Measurements from ENCODE around the gene NANOS3. TPM values are rescaled to one million over a fixed set of nuclear protein-coding genes. Genes with fewer than 3 reads are reported as not detected.

NANOS3 gene
- total and polyA plus RNA-seq, 2 donors from 2014 or later = 0.35 TPM; not detected in 1

DNA sequence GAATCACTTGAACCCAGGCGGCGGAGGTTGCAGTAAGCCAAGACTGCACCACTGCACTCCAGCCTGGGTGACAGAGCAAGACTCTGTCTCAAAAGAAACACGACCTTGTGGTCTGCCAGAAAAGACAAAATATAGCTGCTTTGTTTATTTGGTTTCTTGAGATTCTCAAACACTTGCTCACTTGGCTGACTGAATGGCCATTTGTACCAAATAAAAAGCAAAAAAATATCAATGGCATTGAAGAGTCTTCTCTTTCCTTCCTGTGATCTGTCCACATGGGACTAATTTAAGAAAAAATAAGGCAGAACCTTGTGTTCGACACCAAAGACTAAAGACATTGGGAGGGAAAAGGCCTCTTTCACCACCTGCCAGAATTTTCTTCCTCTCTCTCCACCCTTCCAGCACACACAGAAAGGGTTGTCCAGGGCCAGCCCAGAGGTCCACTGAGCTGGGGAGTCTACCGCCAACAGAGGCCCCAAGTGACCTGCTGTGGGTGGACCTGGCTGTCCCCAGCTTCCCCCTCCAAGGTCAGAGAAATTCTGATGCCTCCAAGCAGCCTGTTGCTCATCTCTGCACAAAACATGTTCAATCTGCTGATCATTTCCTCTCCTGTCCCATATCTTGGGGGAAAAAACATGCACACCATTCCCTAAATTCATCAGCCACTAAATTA lies 23.1 kb downstream of the NANOS3 start:
- Histone ChIP-seq H3K9me3 (ENCODE audit: control insufficient read depth in 2 of 3, insufficient read depth in 1 of 3, low read length in 3 of 3) (no peaks in the 10 kb centered on the region), H3K27ac (ENCODE audit: low read depth in 2 of 2, low read length in 2 of 2) (no peak overlapping the region), H3K4me1 (ENCODE audit: control insufficient read depth in 2 of 3, insufficient read depth in 2 of 3, low read depth in 1 of 3, low read length in 3 of 3) (no peaks in the 10 kb centered on the region), H3K36me3 (ENCODE audit: control insufficient read depth in 2 of 3, insufficient read depth in 3 of 3, low read length in 3 of 3) (no peaks in the 10 kb centered on the region), H3K4me3 (ENCODE audit: low read length in 3 of 3) (no peak overlapping the region), H3K27me3 (ENCODE audit: control insufficient read depth, insufficient read depth, low read length) (no peaks in the 10 kb centered on the region), H3K9ac (ENCODE audit: low read length in 3 of 3) (no peak overlapping the region)
- no peak for DNase-seq
- FAIRE-seq = no peak
- intact Hi-C loops (cut with DNase I) = no loop called here
- TF ChIP-seq, protein P1, sequence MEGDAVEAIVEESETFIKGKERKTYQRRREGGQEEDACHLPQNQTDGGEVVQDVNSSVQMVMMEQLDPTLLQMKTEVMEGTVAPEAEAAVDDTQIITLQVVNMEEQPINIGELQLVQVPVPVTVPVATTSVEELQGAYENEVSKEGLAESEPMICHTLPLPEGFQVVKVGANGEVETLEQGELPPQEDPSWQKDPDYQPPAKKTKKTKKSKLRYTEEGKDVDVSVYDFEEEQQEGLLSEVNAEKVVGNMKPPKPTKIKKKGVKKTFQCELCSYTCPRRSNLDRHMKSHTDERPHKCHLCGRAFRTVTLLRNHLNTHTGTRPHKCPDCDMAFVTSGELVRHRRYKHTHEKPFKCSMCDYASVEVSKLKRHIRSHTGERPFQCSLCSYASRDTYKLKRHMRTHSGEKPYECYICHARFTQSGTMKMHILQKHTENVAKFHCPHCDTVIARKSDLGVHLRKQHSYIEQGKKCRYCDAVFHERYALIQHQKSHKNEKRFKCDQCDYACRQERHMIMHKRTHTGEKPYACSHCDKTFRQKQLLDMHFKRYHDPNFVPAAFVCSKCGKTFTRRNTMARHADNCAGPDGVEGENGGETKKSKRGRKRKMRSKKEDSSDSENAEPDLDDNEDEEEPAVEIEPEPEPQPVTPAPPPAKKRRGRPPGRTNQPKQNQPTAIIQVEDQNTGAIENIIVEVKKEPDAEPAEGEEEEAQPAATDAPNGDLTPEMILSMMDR (IDR thresholded peaks at IDR 0.05; ENCODE audit: borderline replicate concordance, extremely low read depth, insufficient read depth) = no peak

DNA sequence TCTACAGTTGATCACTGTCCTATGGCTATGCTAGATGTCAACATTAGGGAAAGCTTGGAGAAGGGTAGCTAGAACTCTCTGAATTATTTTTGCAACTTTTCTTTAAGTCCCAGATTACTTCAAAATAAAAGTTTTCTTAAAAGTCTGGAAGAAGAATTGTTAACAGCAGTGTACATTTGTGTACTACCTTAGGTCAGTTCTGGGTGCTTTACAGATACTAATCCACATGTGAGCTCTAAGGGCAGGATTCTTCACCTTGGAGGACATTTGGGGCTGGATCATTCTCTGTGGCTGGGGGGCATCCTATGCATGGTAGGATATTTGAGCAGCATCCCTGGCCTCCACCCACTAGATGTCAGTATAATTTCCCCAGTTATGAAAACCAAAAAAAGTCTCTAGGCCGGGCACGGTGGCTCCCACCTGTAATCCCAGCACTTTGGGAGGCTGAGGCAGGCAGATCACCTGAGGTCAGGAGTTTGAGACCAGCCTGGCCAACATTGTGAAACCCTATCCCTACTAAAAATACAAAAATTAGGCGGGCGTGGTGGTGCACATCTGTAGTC lies 26.1 kb downstream of the NANOS3 start:
- Histone ChIP-seq H3K4me3 (ENCODE audit: low read length in 3 of 3) (no peak overlapping the region), H3K36me3 (ENCODE audit: control insufficient read depth in 2 of 3, insufficient read depth in 3 of 3, low read length in 3 of 3) (no peaks in the 10 kb centered on the region), H3K27ac (ENCODE audit: low read depth in 2 of 2, low read length in 2 of 2) (no peak overlapping the region), H3K4me1 (ENCODE audit: control insufficient read depth in 2 of 3, insufficient read depth in 2 of 3, low read depth in 1 of 3, low read length in 3 of 3) (peaks cover 0 to 10% (median 4%) of the 10 kb centered on the region in 3 donors), H3K9ac (ENCODE audit: low read length in 3 of 3) (no peak overlapping the region), H3K9me3 (ENCODE audit: control insufficient read depth in 2 of 3, insufficient read depth in 1 of 3, low read length in 3 of 3) (no peaks in the 10 kb centered on the region), H3K27me3 (ENCODE audit: control insufficient read depth, insufficient read depth, low read length) (no peaks in the 10 kb centered on the region)
- DNase-seq (no peak), FAIRE-seq (no peak)
- TF ChIP-seq, protein P1 (IDR thresholded peaks at IDR 0.05; ENCODE audit: borderline replicate concordance, extremely low read depth, insufficient read depth) = peak; percentile 11
- intact Hi-C loops (cut with DNase I) = no loop called here

DNA sequence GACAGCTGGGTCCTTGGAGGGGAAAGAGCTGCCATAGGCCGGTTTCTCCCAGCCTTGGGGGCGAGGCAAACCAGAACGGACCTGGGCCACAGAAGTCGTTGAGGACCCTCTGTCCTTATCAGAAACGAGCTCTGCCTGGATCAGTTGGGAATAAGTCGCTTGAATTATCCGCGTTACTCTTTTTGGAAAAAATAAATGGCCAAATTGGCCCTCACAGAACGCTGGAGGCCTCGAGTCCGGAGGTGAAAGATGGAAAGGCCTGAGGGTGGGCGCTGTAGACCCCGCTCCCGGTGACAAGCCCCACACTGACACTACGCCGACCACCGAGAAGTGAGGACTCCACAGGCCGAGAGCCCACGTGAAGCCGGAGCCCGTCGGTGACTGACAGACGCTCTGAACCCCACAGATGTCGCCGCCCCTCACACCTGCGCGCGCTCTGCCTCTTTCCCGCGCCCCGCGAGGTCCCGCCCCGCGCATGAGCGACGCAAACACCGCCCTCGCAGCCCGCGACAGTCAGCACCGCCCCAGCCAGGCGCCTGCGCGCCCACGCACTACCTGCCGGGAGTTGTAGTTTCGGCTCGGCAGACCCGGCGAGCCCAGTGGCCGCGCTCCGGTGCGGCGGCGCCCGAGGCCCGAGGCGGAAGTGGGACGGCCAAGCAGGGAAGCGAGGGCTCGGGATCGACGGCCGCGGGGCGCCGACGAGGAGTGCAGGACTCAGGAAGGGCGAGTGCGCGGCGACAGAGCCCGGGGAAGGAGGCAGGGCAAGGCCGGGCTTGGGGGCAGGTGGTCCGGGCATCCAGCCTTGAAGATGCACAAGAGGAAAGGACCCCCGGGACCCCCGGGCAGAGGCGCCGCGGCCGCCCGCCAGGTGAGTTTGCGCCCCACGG lies 28.9 kb downstream of the NANOS3 start, which contains the start of the genes BRME1 and CC2D1A:
Gene BRME1 (minus strand): TSS at position 484 of the 887 bp plus-strand sequence. CDS start 1,225 bp downstream, outside the sequence.
Gene CC2D1A (plus strand): TSS at position 568 of the 887 bp plus-strand sequence. CDS start 241 bp downstream, at position 809.
- FAIRE-seq = no peak
- H3K4me1 ChIP-seq (ENCODE audit: control insufficient read depth in 2 of 3, insufficient read depth in 2 of 3, low read depth in 1 of 3, low read length in 3 of 3) = peaks cover 0 to 10% (median 4%) of the 10 kb centered on the region in 3 donors
- peak; percentile 94 to 98 (median 94) for DNase-seq
- peak within 1 kb of the TSS; percentile 60 to 78 (median 61) for H3K4me3 ChIP-seq (ENCODE audit: low read length in 3 of 3)
- H3K27ac ChIP-seq (ENCODE audit: low read depth in 2 of 2, low read length in 2 of 2) = peak within 1 kb of the TSS in 1 of 2 donors; percentile 44
- TF ChIP-seq, protein P1 (IDR thresholded peaks at IDR 0.05; ENCODE audit: borderline replicate concordance, extremely low read depth, insufficient read depth) = peak; percentile 0
- intact Hi-C loops (cut with DNase I) = no loop called here
- H3K27me3 ChIP-seq (ENCODE audit: control insufficient read depth, insufficient read depth, low read length) = no peaks in the 10 kb centered on the region
- peak within 1 kb of the TSS; percentile 15 to 80 (median 45) for H3K9ac ChIP-seq (ENCODE audit: low read length in 3 of 3)
- peaks cover 0 to 3% (median 0%) of the 10 kb centered on the region in 3 donors for H3K36me3 ChIP-seq (ENCODE audit: control insufficient read depth in 2 of 3, insufficient read depth in 3 of 3, low read length in 3 of 3)
- no peaks in the 10 kb centered on the region for H3K9me3 ChIP-seq (ENCODE audit: control insufficient read depth in 2 of 3, insufficient read depth in 1 of 3, low read length in 3 of 3)
